ENCODE results near the gene ZNF76. TPM values are rescaled to one million over a fixed set of nuclear protein-coding genes. Genes with fewer than 3 reads are reported as not detected.
A peak's percentile ranks its signal among the peaks of the same experiment; 100 is the strongest.

The ZNF76 gene
- 10.8 and 11.2 TPM in 2 replicates for polyA plus RNA-seq (2013)

DNA sequence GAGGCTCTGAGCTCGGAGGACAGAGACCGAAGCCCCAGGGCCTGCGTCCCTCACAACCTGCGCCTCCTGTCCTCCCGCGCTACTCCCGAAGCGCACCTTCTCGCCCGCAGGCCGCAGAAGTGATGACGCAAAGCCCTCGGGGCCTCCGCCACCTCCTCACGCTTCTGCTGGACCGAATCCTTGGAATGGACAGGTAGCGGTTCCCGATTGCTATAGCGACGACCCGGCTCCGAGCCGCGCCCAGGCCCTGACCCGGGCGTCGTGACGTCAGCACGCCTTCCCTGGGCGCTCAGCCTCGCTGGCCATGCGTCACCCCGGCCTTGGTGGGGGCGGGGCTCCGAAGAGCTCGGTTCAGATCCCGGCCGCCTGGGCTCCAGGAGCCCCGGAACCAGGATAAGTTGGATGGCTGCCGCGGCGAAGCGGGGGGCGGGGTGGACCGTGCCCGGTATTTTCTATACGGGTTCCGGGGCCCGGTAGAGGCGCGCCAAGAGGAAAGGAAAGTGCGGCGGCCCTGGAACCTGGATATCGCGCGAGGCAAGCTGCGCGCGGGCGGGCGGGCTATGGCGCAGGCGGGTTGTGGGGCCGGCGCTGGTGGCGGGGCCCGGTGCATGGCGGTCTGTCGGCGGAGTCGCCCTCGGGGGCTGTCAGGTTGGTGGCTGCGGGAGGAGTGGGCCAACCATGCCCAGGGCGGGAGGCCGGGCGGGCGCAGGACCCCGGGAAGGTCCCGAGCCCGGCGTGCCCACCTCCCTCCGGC, at the start of gene ZNF76:
Gene ZNF76, plus strand, starts transcription at position 542 of the 754 bp plus-strand sequence. CDS start 21,417 bp downstream, outside the sequence.
- peaks cover 5% of the 10 kb centered on the region for H3K79me2 ChIP-seq (ENCODE audit: control insufficient read depth, insufficient read depth, low read length, poor library complexity)

DNA sequence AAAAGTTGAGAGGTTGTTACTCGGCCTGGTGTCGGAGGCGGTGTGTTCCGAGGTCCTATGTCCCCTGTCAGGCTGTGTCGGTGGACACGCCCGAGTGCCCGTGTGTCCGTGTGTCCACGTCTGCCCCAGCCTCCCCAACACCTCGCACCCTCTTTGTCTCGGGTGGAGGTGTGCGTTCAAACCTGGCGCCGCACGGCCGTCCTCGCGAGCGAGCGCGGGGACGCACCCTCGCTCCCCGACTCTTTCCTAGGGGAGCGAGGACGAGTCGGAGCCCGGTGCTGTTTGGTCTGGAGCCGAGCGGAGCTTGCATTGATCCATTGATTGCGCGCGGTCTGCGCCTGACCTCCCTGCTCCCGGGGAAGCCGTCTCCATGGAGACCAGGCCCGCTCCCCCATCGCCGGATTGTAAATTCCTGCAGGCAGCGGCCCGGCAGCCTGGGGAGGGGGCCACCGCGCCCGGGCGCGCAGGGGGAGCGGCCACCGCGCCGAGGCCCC, 46.2 kb upstream of the ZNF76 start:
- Histone ChIP-seq H3K4me1 (ENCODE audit: control insufficient read depth in 1 of 2, insufficient read depth in 2 of 2, low read length in 2 of 2) (peaks cover 39 to 43% of the 10 kb centered on the region in 2 experiments), H3K9me3 (ENCODE audit: insufficient read depth, low read depth, low read length) (no peaks in the 10 kb centered on the region), H3K27me3 (ENCODE audit: insufficient read depth, low read length) (peaks cover 8% of the 10 kb centered on the region), H3K36me3 (ENCODE audit: control insufficient read depth in 1 of 2, insufficient read depth in 2 of 2, low read length in 2 of 2) (no peaks in the 10 kb centered on the region), H3K9ac (ENCODE audit: low read length) (peak overlapping the region; percentile 57), H2BK5ac (ENCODE audit: low read depth, low read length, poor library complexity) (no peak overlapping the region), H3K4ac (ENCODE audit: low read depth, low read length) (no peak overlapping the region), H3K18ac (ENCODE audit: low read length) (no peak overlapping the region), H2AFZ (ENCODE audit: insufficient read depth, low read length, poor library complexity) (no peak overlapping the region), H3K4me2 (ENCODE audit: low read length) (peak overlapping the region; percentile 85), H3K14ac (ENCODE audit: low read length) (no peak overlapping the region), H2BK120ac (ENCODE audit: insufficient read depth, low read length, poor library complexity) (no peak overlapping the region), H2AK5ac (ENCODE audit: low read length) (no peak overlapping the region), H3K79me1 (ENCODE audit: low read length) (peaks cover 16% of the 10 kb centered on the region), H2BK12ac (ENCODE audit: low read length) (no peak overlapping the region), H3K79me2 (ENCODE audit: control insufficient read depth, insufficient read depth, low read length, poor library complexity) (peaks cover 2% of the 10 kb centered on the region), H4K12ac (ENCODE audit: low read depth, low read length) (no peak overlapping the region), H3K27ac (ENCODE audit: low read depth, low read length) (no peak overlapping the region), H4K91ac (ENCODE audit: low read depth, low read length) (no peak overlapping the region), H4K8ac (ENCODE audit: low read depth, low read length) (no peak overlapping the region), H3K23ac (ENCODE audit: low read length) (no peak overlapping the region), H3K4me3 (ENCODE audit: low read depth, low read length) (peak overlapping the region; percentile 77)
- no peak for DNase-seq
- no CpG with 5 or more reads among the region's 51 CpGs for WGBS (ENCODE audit: extremely low coverage, insufficient coverage, insufficient read length)

More for the DNA sequence above, at the start of gene ZNF76:
- Histone ChIP-seq H3K4me3 (ENCODE audit: low read depth, low read length) (peak within 1 kb of the TSS; percentile 93), H3K14ac (ENCODE audit: low read length) (peak within 1 kb of the TSS; percentile 99), H3K27me3 (ENCODE audit: insufficient read depth, low read length) (no peaks in the 10 kb centered on the region), H3K18ac (ENCODE audit: low read length) (peak within 1 kb of the TSS; percentile 99), H3K9me3 (ENCODE audit: insufficient read depth, low read depth, low read length) (peaks cover 3% of the 10 kb centered on the region), H3K4me2 (ENCODE audit: low read length) (peak within 1 kb of the TSS; percentile 78), H2AFZ (ENCODE audit: insufficient read depth, low read length, poor library complexity) (peak within 1 kb of the TSS; percentile 94), H4K8ac (ENCODE audit: low read depth, low read length) (peak within 1 kb of the TSS; percentile 99), H4K12ac (ENCODE audit: low read depth, low read length) (peak within 1 kb of the TSS; percentile 96), H3K4ac (ENCODE audit: low read depth, low read length) (peak within 1 kb of the TSS; percentile 93), H3K36me3 (ENCODE audit: control insufficient read depth in 1 of 2, insufficient read depth in 2 of 2, low read length in 2 of 2) (no peaks in the 10 kb centered on the region), H3K4me1 (ENCODE audit: control insufficient read depth in 1 of 2, insufficient read depth in 2 of 2, low read length in 2 of 2) (peaks cover 3 to 8% of the 10 kb centered on the region in 2 experiments), H3K9ac (ENCODE audit: low read length) (peak within 1 kb of the TSS; percentile 94), H3K79me1 (ENCODE audit: low read length) (peaks cover 8% of the 10 kb centered on the region), H2AK5ac (ENCODE audit: low read length) (peak within 1 kb of the TSS; percentile 80), H2BK5ac (ENCODE audit: low read depth, low read length, poor library complexity) (peak within 1 kb of the TSS; percentile 98), H4K91ac (ENCODE audit: low read depth, low read length) (peak within 1 kb of the TSS; percentile 100), H2BK120ac (ENCODE audit: insufficient read depth, low read length, poor library complexity) (peak within 1 kb of the TSS; percentile 98), H3K27ac (ENCODE audit: low read depth, low read length) (peak within 1 kb of the TSS; percentile 83), H3K23ac (ENCODE audit: low read length) (no peak within 1 kb of the TSS), H2BK12ac (ENCODE audit: low read length) (peak within 1 kb of the TSS; percentile 61)
- WGBS (ENCODE audit: extremely low coverage, insufficient coverage, insufficient read length), result no CpG with 5 or more reads among the region's 82 CpGs
- DNase-seq, result peak; percentile 99

DNA sequence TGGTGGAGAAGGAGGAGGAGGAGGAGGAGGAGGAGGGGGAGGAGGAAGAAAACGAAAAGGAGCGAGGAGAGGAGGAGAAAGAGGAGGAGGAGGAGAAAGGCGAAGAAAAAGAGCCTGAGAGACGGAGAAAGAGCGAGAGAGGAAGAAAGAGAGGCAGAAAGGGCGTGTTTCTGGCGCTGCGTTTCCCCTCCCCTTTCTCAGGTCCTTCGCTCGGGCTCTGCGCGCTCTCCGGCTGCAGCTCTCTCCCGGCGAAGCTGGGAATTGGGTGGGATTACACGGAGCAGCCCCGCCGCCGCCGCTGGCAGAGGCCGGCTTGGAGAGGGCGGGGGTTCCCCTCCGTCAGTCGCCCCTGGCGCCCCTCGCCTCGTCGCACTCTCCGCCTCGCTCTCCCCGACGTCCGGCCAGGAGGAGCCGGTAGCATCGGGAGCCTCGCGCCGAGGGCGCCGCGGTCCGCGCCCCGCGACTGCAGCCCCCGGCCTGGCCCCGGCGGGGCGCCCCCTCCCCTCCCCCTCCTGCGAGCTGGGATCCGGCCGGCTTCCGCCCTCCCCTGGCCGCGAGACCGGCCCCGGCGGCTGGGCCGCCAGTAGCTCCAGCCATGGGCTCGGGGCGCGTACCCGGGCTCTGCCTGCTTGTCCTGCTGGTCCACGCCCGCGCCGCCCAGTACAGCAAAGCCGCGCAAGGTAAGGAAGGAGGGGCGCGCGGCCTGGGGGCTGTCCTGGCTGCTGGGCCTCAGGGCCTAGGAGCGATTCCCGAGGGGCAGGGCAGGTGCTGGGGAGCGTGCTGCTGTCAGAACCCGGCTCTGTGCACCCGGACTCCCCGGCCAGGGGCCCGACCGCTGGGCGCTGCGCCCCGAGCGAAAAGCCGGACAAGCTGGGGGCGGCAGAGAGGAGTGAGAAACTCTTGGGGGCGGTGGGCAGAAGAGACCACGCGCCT, 45.4 kb upstream of the ZNF76 start, which contains the start of gene SCUBE3:
Gene SCUBE3, plus strand, starts transcription at position 133 of the 933 bp plus-strand sequence. Its CDS starts 463 bp downstream, at position 596.
- Histone ChIP-seq H3K4ac (ENCODE audit: low read depth, low read length) (peak within 1 kb of the TSS; percentile 31), H3K79me1 (ENCODE audit: low read length) (peaks cover 18% of the 10 kb centered on the region), H3K14ac (ENCODE audit: low read length) (peak within 1 kb of the TSS; percentile 72), H2BK120ac (ENCODE audit: insufficient read depth, low read length, poor library complexity) (peak within 1 kb of the TSS; percentile 74), H3K9me3 (ENCODE audit: insufficient read depth, low read depth, low read length) (no peaks in the 10 kb centered on the region), H3K9ac (ENCODE audit: low read length) (peak within 1 kb of the TSS; percentile 57), H4K8ac (ENCODE audit: low read depth, low read length) (peak within 1 kb of the TSS; percentile 63), H3K27me3 (ENCODE audit: insufficient read depth, low read length) (peaks cover 8% of the 10 kb centered on the region), H3K79me2 (ENCODE audit: control insufficient read depth, insufficient read depth, low read length, poor library complexity) (peaks cover 2% of the 10 kb centered on the region), H3K18ac (ENCODE audit: low read length) (peak within 1 kb of the TSS; percentile 67), H2AFZ (ENCODE audit: insufficient read depth, low read length, poor library complexity) (peak within 1 kb of the TSS; percentile 50), H3K23ac (ENCODE audit: low read length) (no peak within 1 kb of the TSS), H4K12ac (ENCODE audit: low read depth, low read length) (peak within 1 kb of the TSS; percentile 6), H3K4me1 (ENCODE audit: control insufficient read depth in 1 of 2, insufficient read depth in 2 of 2, low read length in 2 of 2) (peaks cover 35 to 43% of the 10 kb centered on the region in 2 experiments), H2BK12ac (ENCODE audit: low read length) (peak within 1 kb of the TSS; percentile 50), H3K4me2 (ENCODE audit: low read length) (peak within 1 kb of the TSS; percentile 85), H3K4me3 (ENCODE audit: low read depth, low read length) (peak within 1 kb of the TSS; percentile 77), H3K27ac (ENCODE audit: low read depth, low read length) (peak within 1 kb of the TSS; percentile 32), H2AK5ac (ENCODE audit: low read length) (no peak within 1 kb of the TSS), H2BK5ac (ENCODE audit: low read depth, low read length, poor library complexity) (no peak within 1 kb of the TSS), H4K91ac (ENCODE audit: low read depth, low read length) (peak within 1 kb of the TSS; percentile 79), H3K36me3 (ENCODE audit: control insufficient read depth in 1 of 2, insufficient read depth in 2 of 2, low read length in 2 of 2) (no peaks in the 10 kb centered on the region)
- peak in 1 of 2 donors; percentile 52 for DNase-seq
- WGBS (ENCODE audit: extremely low coverage, insufficient coverage, insufficient read length), result no CpG with 5 or more reads among the region's 89 CpGs
